Thyroid gland (tissue), 4 donors: ENCODE results near the gene RPL31. TPM values are rescaled to one million over a fixed set of nuclear protein-coding genes. Genes with fewer than 3 reads are reported as not detected.

Experiments
- DNase-seq, 2 donors: peaks; one replicate each; pipeline ENCODE4 v3.0.0-alpha.2; 2019
- H3K27ac ChIP-seq, 3 donors: fragments of 200-600 bp; sonication (generic); 1 replicate in 2 of 3; 2 replicates in 1 of 3; pipeline ENCODE4 v1.5.1; 2016 to 2019; ENCODE audit warnings: mild to moderate bottlenecking in 1 of 3, moderate library complexity in 1 of 3
- H3K27me3 ChIP-seq: fragments of 200-600 bp; sonication (generic); one replicate; pipeline ENCODE4 v1.5.1; 2019
- H3K36me3 ChIP-seq, 2 donors: fragments of 200-600 bp; sonication (generic); one replicate each; pipeline ENCODE4 v1.5.1; 2016 to 2019
- H3K4me1 ChIP-seq, 2 donors: fragments of 200-600 bp; sonication (generic); one replicate each; pipeline ENCODE4 v1.5.1; 2017 to 2019
- H3K4me3 ChIP-seq, 3 donors: fragments of 200-600 bp; sonication (generic); replicated peaks in 1 of 3; 1 replicate in 2 of 3; 2 replicates in 1 of 3; pipeline ENCODE4 v1.5.1; 2016; ENCODE audit warnings: mild to moderate bottlenecking in 1 of 3
- H3K9me3 ChIP-seq: fragments of 200-600 bp; sonication (generic); one replicate; pipeline ENCODE4 v1.5.1; 2017
- CTCF ChIP-seq, 6 experiments: fragments of 200-600 bp in 3 of 6; fragments of 450-650 bp in 3 of 6; sonication (generic) in 3 of 6; IDR thresholded peaks; one replicate each; pipeline ENCODE4 v1.5.1; 2016 to 2019; ENCODE audit warnings: antibody characterized with exemption in 6 of 6, mild to moderate bottlenecking in 2 of 6, inconsistent platforms in 1 of 6, moderate library complexity in 1 of 6
- POLR2A ChIP-seq, 2 donors: fragments of 450-650 bp; IDR thresholded peaks; one replicate each; pipeline ENCODE4 v1.6.1; 2017; ENCODE audit warnings: antibody characterized with exemption in 2 of 2, mild to moderate bottlenecking in 2 of 2, moderate library complexity in 1 of 2
- WGBS, 2 donors: methylation state at CpG; one replicate each; pipeline ENCODE4 v1.1.5; 2017; 5-methylcytosine and 5-hydroxymethylcytosine counted together
- intact Hi-C: fragments of 100-400 bp; cut with DNase I; formaldehyde crosslinking; loops from one replicate; pipeline ENCODE4 v1.15.1; 2023
- total RNA-seq, 4 donors: library from RNA; depleted of rRNA; stranded (reverse); fragments of >200 nt; gene quantifications; one replicate each; pipeline ENCODE4 v1.2.3, GENCODE V29; 2016

RPL31 gene
- total RNA-seq, 4 donors from 2014 or later = 216 to 1,406 (median 718) TPM

GRCh38 chr2:100999995-101000394 is 2.1 kb upstream of the RPL31 start:
- no peak overlapping the region for H3K27ac ChIP-seq
- H3K4me3 ChIP-seq = no peak overlapping the region
- H3K4me1 ChIP-seq = peaks cover 9 to 13% of the 10 kb centered on the region in 2 donors
- no peaks in the 10 kb centered on the region for H3K27me3 ChIP-seq
- intact Hi-C loops = no loop called here
- no peak for DNase-seq
- no peak for TF ChIP-seq POLR2A (IDR thresholded peaks at IDR 0.05)
- TF ChIP-seq CTCF (IDR thresholded peaks at IDR 0.05) = no peak
- peaks cover 13 to 16% of the 10 kb centered on the region in 2 donors for H3K36me3 ChIP-seq
- WGBS, 2 donors = 90 to 96% methylated on average over 2 of the region's 2 CpGs
- H3K9me3 ChIP-seq = no peaks in the 10 kb centered on the region

GRCh38 chr2:101002562-101003277 is 631 bp downstream of the RPL31 start:
- peak overlapping the region; percentile 91 to 95 (median 91) for H3K27ac ChIP-seq
- intact Hi-C loops = no loop called here
- H3K27me3 ChIP-seq = no peaks in the 10 kb centered on the region
- H3K4me3 ChIP-seq = peak overlapping the region; percentile 75 to 91 (median 84)
- 3 to 5% methylated on average over 24 to 25 of the region's 26 CpGs for WGBS, 2 donors
- TF ChIP-seq POLR2A (IDR thresholded peaks at IDR 0.05) (no peak), CTCF (IDR thresholded peaks at IDR 0.05) (no peak)
- peaks cover 37 to 43% of the 10 kb centered on the region in 2 donors for H3K36me3 ChIP-seq
- H3K4me1 ChIP-seq = peaks cover 9 to 13% of the 10 kb centered on the region in 2 donors
- peak in 1 of 2 donors; percentile 13 for DNase-seq
- no peaks in the 10 kb centered on the region for H3K9me3 ChIP-seq

DNA sequence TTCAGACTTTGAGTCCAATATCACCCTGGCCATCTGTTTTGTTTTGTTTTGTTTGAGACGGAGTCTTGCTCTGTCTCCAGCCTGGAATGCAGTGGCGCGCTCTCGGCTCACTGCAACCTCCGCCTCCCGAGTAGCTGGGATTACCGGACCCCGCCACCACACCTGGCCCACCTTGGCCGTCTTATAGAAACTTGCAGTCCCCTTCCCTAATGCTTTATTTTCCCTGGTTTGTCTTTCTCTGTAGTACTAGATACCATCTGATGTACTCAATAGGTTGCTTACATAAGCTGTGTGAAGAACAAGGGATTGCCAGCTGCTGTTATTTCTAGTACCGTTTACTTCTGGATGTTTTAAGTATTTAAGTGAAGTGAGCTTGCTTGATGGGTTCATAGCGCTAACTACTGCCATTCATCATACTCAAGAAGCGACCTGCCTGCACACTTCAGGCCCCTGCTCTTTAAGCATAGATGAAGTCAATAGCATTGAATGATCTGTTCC is 1.2 kb downstream of the RPL31 start:
- intact Hi-C loops = no loop called here
- peaks cover 9 to 13% of the 10 kb centered on the region in 2 donors for H3K4me1 ChIP-seq
- no peaks in the 10 kb centered on the region for H3K27me3 ChIP-seq
- H3K9me3 ChIP-seq = no peaks in the 10 kb centered on the region
- TF ChIP-seq CTCF (IDR thresholded peaks at IDR 0.05) = no peak
- TF ChIP-seq POLR2A (IDR thresholded peaks at IDR 0.05) = no peak
- H3K27ac ChIP-seq = peak overlapping the region; percentile 91 to 95 (median 91)
- peaks cover 37 to 49% of the 10 kb centered on the region in 2 donors for H3K36me3 ChIP-seq
- 28 to 31% methylated on average over 12 of the region's 12 CpGs for WGBS, 2 donors
- H3K4me3 ChIP-seq = peak overlapping the region; percentile 75 to 91 (median 84)
- peak; percentile 46 to 58 for DNase-seq

DNA sequence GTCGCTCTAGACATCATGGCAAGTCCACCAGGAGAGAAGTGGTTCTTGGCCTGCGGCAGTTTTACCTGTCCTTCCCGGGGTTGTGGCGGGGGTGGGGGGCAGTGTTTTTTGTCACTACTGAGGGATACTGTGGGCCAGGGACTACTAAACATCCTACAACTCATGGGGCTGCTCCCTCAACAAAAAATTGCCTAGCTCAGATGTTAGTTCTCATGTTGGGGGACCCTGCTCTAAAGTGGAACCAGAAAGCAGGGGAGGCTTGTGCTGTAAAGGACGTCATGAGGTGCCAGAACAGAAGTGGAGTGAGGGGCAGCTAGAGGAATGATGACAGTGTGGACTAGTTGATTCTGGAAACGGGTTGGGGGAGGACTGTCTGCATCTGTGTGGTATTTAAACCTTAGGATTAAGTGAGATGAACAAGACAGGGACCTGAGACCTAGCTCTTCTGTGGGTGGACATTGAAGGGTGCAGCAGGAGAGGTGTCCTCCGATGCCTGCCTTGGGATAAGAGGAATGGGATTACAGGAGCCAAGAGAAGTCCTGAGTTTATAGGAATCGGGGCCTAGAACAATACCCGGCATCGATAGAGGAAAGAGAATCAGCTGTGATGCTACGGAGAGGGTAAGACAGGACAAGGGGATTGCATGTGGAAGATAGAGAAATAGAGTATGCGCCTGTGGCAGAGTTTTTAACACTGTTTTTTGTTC is 2.7 kb downstream of the RPL31 start:
- no peak overlapping the region for H3K4me3 ChIP-seq
- H3K4me1 ChIP-seq = peaks cover 9 to 13% of the 10 kb centered on the region in 2 donors
- H3K27ac ChIP-seq = no peak overlapping the region
- 92% methylated on average over 11 to 12 of the region's 12 CpGs for WGBS, 2 donors
- TF ChIP-seq CTCF (IDR thresholded peaks at IDR 0.05) (no peak), POLR2A (IDR thresholded peaks at IDR 0.05) (no peak)
- no peak for DNase-seq
- no peaks in the 10 kb centered on the region for H3K27me3 ChIP-seq
- H3K36me3 ChIP-seq = peaks cover 37 to 52% of the 10 kb centered on the region in 2 donors
- intact Hi-C loops = no loop called here
- no peaks in the 10 kb centered on the region for H3K9me3 ChIP-seq
